HL-60/S4 treated with retinoic acid at 250 ng/mL for 4 days and 3 days (cell line): ENCODE results near the gene CASP7.

Source experiments
- in situ Hi-C: fragments of 300-500 bp; cut with MboI; formaldehyde crosslinking; loops from 2 replicates; pipeline ENCODE4 v1.7.0; 2022; ENCODE audit warnings: low sequenced_read_pairs

CASP7 gene

GRCh38 chr10:113665806-113666354 is 13.8 kb upstream of the CASP7 start:
- in situ Hi-C loops, result no loop called here

- in situ Hi-C loops, result no loop called here
Observed at GRCh38 chr10:113666682-113667252, 12.9 kb upstream of the CASP7 start.

GRCh38 chr10:113680190-113681111 is 739 bp downstream of the CASP7 start:
- in situ Hi-C loops, result no loop called here

GRCh38 chr10:113681533-113682470 is 2.1 kb downstream of the CASP7 start:
- in situ Hi-C loops, result no loop called here

GRCh38 chr10:113683300-113683699 is 3.6 kb downstream of the CASP7 start:
- in situ Hi-C loops, result no loop called here

- in situ Hi-C loops, result no loop called here
Observed at GRCh38 chr10:113686028-113686427, 6.3 kb downstream of the CASP7 start.

GRCh38 chr10:113687037-113687436 is 7.3 kb downstream of the CASP7 start:
- in situ Hi-C loops, result no loop called here

GRCh38 chr10:113689057-113689456 is 9.3 kb downstream of the CASP7 start:
- in situ Hi-C loops, result no loop called here

- in situ Hi-C loops, result no loop called here
Observed at GRCh38 chr10:113689574-113689973, 9.9 kb downstream of the CASP7 start.

- in situ Hi-C loops, result no loop called here
Observed at GRCh38 chr10:113690749-113691148, 11.0 kb downstream of the CASP7 start.

- in situ Hi-C loops, result no loop called here
Observed at GRCh38 chr10:113691381-113691780, 11.7 kb downstream of the CASP7 start.

- in situ Hi-C loops, result no loop called here
Observed at GRCh38 chr10:113692271-113692670, 12.6 kb downstream of the CASP7 start.

GRCh38 chr10:113693348-113693747 is 13.6 kb downstream of the CASP7 start:
- in situ Hi-C loops, result no loop called here

GRCh38 chr10:113695691-113696090 is 16.0 kb downstream of the CASP7 start:
- in situ Hi-C loops, result no loop called here

GRCh38 chr10:113697595-113697994 is 17.9 kb downstream of the CASP7 start:
- in situ Hi-C loops, result no loop called here

- in situ Hi-C loops, result loop anchor here (25.0 kb wide), 1 partner anchor 408 kb away; no protein-coding TSS in a partner anchor
Observed at GRCh38 chr10:113704637-113705343, 25.1 kb downstream of the CASP7 start.

GRCh38 chr10:113705344-113705652 is 25.6 kb downstream of the CASP7 start:
- in situ Hi-C loops, result loop anchor here (25.0 kb wide), 1 partner anchor 407 kb away; no protein-coding TSS in a partner anchor

- in situ Hi-C loops, result loop anchor here (25.0 kb wide), 1 partner anchor 406 kb away; no protein-coding TSS in a partner anchor
Observed at GRCh38 chr10:113706623-113707022, 26.9 kb downstream of the CASP7 start.

GRCh38 chr10:113708640-113709039 is 28.9 kb downstream of the CASP7 start:
- in situ Hi-C loops, result loop anchor here (25.0 kb wide), 1 partner anchor 404 kb away; no protein-coding TSS in a partner anchor

- in situ Hi-C loops, result loop anchor here (25.0 kb wide), 1 partner anchor 403 kb away; no protein-coding TSS in a partner anchor
Observed at GRCh38 chr10:113709221-113709838, 29.6 kb downstream of the CASP7 start.
